Pancreas (tissue), 10 donors: ENCODE measurements around the gene ZNF273. TPM values are rescaled to one million over a fixed set of nuclear protein-coding genes. Genes with fewer than 3 reads are reported as not detected.

Experiments used
- ATAC-seq, 4 donors: fragments of 200-7000 bp; cut with Tn5 transposase; one replicate each; pipeline versions ENCODE4 v1.8.0 to v1.9.1; 2020; ENCODE audit warnings: mild to moderate bottlenecking in 4 of 4, moderate library complexity in 4 of 4
- DNase-seq, 6 donors: peaks; one replicate each; pipeline ENCODE4 v3.0.0-alpha.2; 2020
- FAIRE-seq: peaks from 2 replicates; lab custom pipeline; 2012; peaks lifted over from hg19 to GRCh38; lab: Jason Lieb, UNC
- H3K27ac ChIP-seq, 4 donors: fragments of 200-600 bp; sonication (generic); 1 replicate in 3 of 4; 2 replicates in 1 of 4; pipeline versions ENCODE4 v1.5.0 to v1.8.0; 2020
- H3K27me3 ChIP-seq, 4 donors: fragments of 200-600 bp; one replicate each; pipeline ENCODE4 v1.8.0; 2021
- H3K36me3 ChIP-seq, 3 donors: fragments of 200-600 bp; sonication (generic) in 1 of 3; one replicate each; pipeline versions ENCODE4 v1.5.0 to v1.8.0; 2020 to 2021
- H3K4me1 ChIP-seq, 3 donors: fragments of 200-600 bp; one replicate each; pipeline ENCODE4 v1.8.0; 2021
- H3K4me3 ChIP-seq, 4 donors: fragments of 200-600 bp; sonication (generic) in 2 of 4; one replicate each; pipeline versions ENCODE4 v1.5.0 to v1.8.0; 2020 to 2021
- H3K9me3 ChIP-seq, 4 donors: fragments of 200-600 bp; one replicate each; pipeline ENCODE4 v1.8.0; 2021
- WGBS, 2 donors: extraction: QIAGEN DNeasy Blood & Tissue Kit; methylation state at CpG; one replicate each; pipeline ENCODE4 v1.1.7; 2013; 5-methylcytosine and 5-hydroxymethylcytosine counted together
- intact Hi-C, 3 donors: fragments of 100-400 bp; cut with DNase I; formaldehyde crosslinking; loops; one replicate each; pipeline versions ENCODE4 v1.11.1 to v1.14.2; 2022
- polyA plus RNA-seq, 2 donors: library from polyadenylated mRNA; stranded (reverse); fragments of 200-250 nt; gene quantifications; one replicate each; pipeline ENCODE4 v1.2.3, GENCODE V29; 2013
- total RNA-seq, 6 donors: library from RNA; stranded (reverse); fragmentation: NEBNext Ultra II Directional in 4 of 6; extraction: Animal tissue kit (Norgen Biotek cat#: 25700) in 4 of 6; gene quantifications; one replicate each; pipeline versions ENCODE4 v1.2.1 to v1.2.4, GENCODE V29; 2021 to 2023
- TF ChIP-seq, protein P1 (sequence below), 4 donors: fragments of 200-600 bp; sonication (generic) in 3 of 4; IDR thresholded peaks; one replicate each; pipeline versions ENCODE4 v1.5.0 to v1.8.0; 2021; ENCODE audit warnings: antibody characterized with exemption in 4 of 4
- donor health status: healthy with polysubstance abuse.
- donor health status: DM: no; HTN: no; CAD: no; lungs with moderate emphysema.
- donor health status: DM: no; HTN: no; CAD: no.
- donor health status: control.
- donor health status: control.
- donor health status: Bipolar disorder and iron deficiency.
- donor health status: DM: yes; HTN: yes; CAD: no.
- donor health status: DM: no; HTN: no; CAD: no.
- donor health status: DM: no; HTN: no; CAD: no.
- donor health status: DM: yes; HTN: yes; CAD: no.

Gene ZNF273
- total and polyA plus RNA-seq, 8 donors, result 1.7 to 8.0 (median 3.6) TPM

DNA sequence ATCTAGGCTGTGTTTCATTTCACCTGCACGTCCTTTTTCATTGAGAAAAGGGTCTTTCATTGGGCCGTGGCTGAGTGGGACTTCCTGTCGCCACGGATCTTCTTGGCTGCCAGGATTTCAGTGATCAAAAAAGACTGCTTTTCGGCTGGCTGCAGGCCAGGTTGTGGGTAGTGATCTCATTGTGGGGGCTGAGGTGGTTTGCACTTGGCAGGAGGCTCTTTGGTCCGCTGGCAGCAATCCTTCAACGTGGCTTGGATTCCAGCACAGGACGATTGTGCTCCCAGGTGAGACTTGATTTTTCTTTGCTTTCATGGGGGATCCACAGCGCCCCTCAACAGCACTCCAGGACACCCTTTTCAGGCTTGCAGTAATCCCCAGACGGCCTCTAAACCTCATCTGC is 29.0 kb upstream of the ZNF273 start:
- TF ChIP-seq, protein P1, sequence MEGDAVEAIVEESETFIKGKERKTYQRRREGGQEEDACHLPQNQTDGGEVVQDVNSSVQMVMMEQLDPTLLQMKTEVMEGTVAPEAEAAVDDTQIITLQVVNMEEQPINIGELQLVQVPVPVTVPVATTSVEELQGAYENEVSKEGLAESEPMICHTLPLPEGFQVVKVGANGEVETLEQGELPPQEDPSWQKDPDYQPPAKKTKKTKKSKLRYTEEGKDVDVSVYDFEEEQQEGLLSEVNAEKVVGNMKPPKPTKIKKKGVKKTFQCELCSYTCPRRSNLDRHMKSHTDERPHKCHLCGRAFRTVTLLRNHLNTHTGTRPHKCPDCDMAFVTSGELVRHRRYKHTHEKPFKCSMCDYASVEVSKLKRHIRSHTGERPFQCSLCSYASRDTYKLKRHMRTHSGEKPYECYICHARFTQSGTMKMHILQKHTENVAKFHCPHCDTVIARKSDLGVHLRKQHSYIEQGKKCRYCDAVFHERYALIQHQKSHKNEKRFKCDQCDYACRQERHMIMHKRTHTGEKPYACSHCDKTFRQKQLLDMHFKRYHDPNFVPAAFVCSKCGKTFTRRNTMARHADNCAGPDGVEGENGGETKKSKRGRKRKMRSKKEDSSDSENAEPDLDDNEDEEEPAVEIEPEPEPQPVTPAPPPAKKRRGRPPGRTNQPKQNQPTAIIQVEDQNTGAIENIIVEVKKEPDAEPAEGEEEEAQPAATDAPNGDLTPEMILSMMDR (IDR thresholded peaks at IDR 0.05), result no peak
- intact Hi-C loops, result no loop called here
- DNase-seq (no peak), ATAC-seq (no peak), FAIRE-seq (no peak)
- Histone ChIP-seq H3K4me3 (no peak overlapping the region), H3K27me3 (no peaks in the 10 kb centered on the region), H3K27ac (no peak overlapping the region), H3K4me1 (no peaks in the 10 kb centered on the region), H3K36me3 (no peaks in the 10 kb centered on the region), H3K9me3 (no peaks in the 10 kb centered on the region)
- WGBS, 2 donors, result 54 to 57% methylated on average over 10 of the region's 10 CpGs

DNA sequence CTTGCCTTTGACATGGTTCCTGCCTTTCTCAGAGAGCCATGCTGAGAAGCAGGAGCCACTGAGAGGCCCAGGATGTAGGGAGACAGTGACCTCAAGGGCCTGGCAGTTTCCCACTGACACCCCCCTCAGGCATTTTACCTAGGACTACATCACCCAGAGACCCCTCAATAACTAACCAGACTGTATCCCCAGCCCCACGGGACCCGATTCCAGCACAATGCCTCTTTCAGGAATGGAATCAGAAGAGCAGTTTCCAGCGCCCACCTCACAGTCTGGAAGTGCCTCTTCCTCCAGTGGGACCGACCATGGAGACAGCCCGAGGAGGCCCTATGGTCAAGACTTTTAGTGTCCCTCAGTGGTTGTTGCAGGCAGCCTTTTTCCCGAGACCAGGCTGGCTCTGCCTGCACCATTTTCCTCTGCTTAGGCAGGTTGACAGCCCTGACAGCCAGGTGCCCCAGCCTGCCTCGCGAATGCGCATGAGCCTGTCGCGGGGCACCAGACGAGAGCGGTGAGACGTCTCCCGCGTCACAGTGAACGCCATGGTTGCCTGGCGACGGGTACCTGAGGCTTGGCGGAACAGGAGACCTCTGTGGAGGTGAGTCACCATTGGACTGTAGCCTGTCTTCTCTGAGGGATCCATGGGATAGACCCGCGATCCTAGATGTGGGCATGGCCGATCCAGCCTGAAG is 28.4 kb upstream of the ZNF273 start:
- no peak for FAIRE-seq
- WGBS, 2 donors, result 66% methylated on average over 23 of the region's 23 CpGs
- intact Hi-C loops, result no loop called here
- no peak for ATAC-seq
- TF ChIP-seq, protein P1 (IDR thresholded peaks at IDR 0.05), result no peak
- Histone ChIP-seq H3K27me3 (no peaks in the 10 kb centered on the region), H3K4me1 (no peaks in the 10 kb centered on the region), H3K4me3 (no peak overlapping the region), H3K27ac (no peak overlapping the region), H3K9me3 (no peaks in the 10 kb centered on the region), H3K36me3 (no peaks in the 10 kb centered on the region)
- no peak for DNase-seq

DNA sequence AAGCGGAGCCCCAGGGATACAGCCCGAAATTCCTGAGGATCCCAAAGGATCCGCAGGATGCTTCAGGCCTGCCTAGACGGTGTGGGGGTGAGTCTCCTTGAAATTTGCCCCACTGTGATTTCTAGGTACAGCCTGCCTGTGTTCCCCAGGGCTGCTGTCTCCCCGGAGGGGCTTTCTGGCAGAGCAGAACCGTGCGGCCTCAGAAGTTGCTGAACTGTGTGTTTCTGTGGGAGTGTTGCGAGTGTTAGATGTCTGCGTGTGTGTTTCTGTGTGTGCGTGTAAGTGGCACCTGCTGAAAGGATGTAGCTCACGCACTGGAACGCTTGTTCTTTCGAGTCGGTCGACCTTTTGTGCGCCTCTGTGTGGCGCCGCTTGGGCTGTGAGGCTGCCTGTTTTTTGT is 27.8 kb upstream of the ZNF273 start:
- FAIRE-seq, result no peak
- Histone ChIP-seq H3K27me3 (no peaks in the 10 kb centered on the region), H3K36me3 (no peaks in the 10 kb centered on the region), H3K9me3 (no peaks in the 10 kb centered on the region), H3K4me1 (no peaks in the 10 kb centered on the region), H3K27ac (no peak overlapping the region), H3K4me3 (no peak overlapping the region)
- intact Hi-C loops, result no loop called here
- TF ChIP-seq, protein P1 (IDR thresholded peaks at IDR 0.05), result no peak
- no peak for ATAC-seq
- 77 to 79% methylated on average over 18 of the region's 18 CpGs for WGBS, 2 donors
- no peak for DNase-seq

DNA sequence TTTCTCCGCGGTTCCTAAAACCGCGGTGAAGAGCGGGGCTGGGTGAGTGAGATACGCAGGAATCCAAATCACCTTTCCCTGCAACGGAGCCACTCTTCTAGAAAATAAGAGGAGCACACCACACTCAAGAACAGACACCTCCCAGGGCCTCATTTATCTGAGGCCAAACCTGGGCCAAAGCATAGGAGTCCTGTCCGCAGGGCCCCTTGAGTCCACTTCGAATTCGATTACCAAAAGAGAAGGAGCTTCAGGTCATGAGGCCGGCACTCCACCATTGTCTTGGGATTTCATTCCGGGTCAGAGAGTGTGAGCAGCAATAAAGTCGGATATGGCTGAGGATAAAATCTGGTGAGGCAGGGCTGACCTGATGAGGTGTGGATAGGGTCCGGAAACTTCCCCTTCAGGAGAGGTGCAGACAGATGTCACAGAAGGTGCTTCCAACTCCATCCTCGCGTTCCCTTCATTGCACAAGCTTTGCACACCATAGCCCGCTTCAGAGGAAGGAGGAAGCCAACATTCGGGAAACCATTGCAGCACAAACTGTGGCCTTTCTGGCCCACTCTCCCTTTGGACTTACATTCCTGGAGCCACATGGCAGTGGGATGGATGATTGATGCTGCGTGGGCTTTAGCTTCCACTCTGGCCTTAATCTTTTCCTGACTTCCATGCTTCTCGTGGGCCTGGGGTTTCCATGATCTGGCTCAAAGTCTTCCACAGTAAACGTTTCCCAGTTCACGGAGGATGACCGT is 27.2 kb upstream of the ZNF273 start:
- TF ChIP-seq, protein P1 (IDR thresholded peaks at IDR 0.05), result no peak
- FAIRE-seq (no peak), ATAC-seq (no peak), DNase-seq (no peak)
- Histone ChIP-seq H3K9me3 (no peaks in the 10 kb centered on the region), H3K4me1 (no peaks in the 10 kb centered on the region), H3K36me3 (no peaks in the 10 kb centered on the region), H3K4me3 (no peak overlapping the region), H3K27me3 (no peaks in the 10 kb centered on the region), H3K27ac (no peak overlapping the region)
- 79 to 84% methylated on average over 23 of the region's 23 CpGs for WGBS, 2 donors
- intact Hi-C loops, result no loop called here
